Colonic mucosa (tissue), 4 donors: ENCODE measurements around the gene BCO1. TPM values are rescaled to one million over a fixed set of nuclear protein-coding genes. Genes with fewer than 3 reads are reported as not detected.
"Not testable (repeated sequence)": the region's sequence is repeated elsewhere in the genome, so short reads cannot be mapped to it uniquely, and the experiment has no call there.

ENCODE experiments used
- DNase-seq: peaks from one replicate; pipeline ENCODE4 v3.0.0-alpha.2; 2020
- H3K27ac ChIP-seq: fragments of 200-600 bp; one replicate; pipeline ENCODE4 v1.8.0; 2021
- H3K27me3 ChIP-seq: fragments of 200-600 bp; one replicate; pipeline ENCODE4 v1.8.0; 2021
- H3K36me3 ChIP-seq: fragments of 200-600 bp; one replicate; pipeline ENCODE4 v1.8.0; 2021
- H3K4me1 ChIP-seq: fragments of 200-600 bp; one replicate; pipeline ENCODE4 v1.8.0; 2021; ENCODE audit warnings: mild to moderate bottlenecking
- H3K4me3 ChIP-seq: fragments of 200-600 bp; one replicate; pipeline ENCODE4 v1.8.0; 2021
- H3K9ac ChIP-seq, 2 donors: one replicate each; pipeline ENCODE4 v1.7.0; 2013; ENCODE audit warnings: control low read depth in 2 of 2, low read depth in 2 of 2, low read length in 2 of 2
- H3K9me3 ChIP-seq: fragments of 200-600 bp; one replicate; pipeline ENCODE4 v1.8.0; 2021
- CTCF ChIP-seq: fragments of 200-600 bp; IDR thresholded peaks from one replicate; pipeline ENCODE4 v1.8.0; 2022; ENCODE audit warnings: antibody characterized with exemption, mild to moderate bottlenecking
- intact Hi-C: fragments of 100-400 bp; cut with DNase I; formaldehyde crosslinking; loops from one replicate; pipeline ENCODE4 v1.14.1; 2022
- total RNA-seq, 2 donors: library from RNA; stranded (reverse); fragmentation: NEBNext Ultra II Directional in 1 of 2; extraction: Animal tissue kit (Norgen Biotek cat#: 25700) in 1 of 2; gene quantifications; one replicate each; pipeline ENCODE4 v1.2.1, GENCODE V29; 2021
- donor health status: healthy.
- donor health status: DM: no; HTN: no; CAD: no.
- donor health status: DM: no; HTN: no; CAD: no.

Gene BCO1
- total RNA-seq, 2 donors from 2014 or later: 2.1 to 6.1 TPM

- Histone ChIP-seq H3K27ac (no peak overlapping the region), H3K4me3 (no peak overlapping the region), H3K9ac (no peak overlapping the region), H3K36me3 (no peaks in the 10 kb centered on the region), H3K27me3 (no peaks in the 10 kb centered on the region), H3K9me3 (no peaks in the 10 kb centered on the region), H3K4me1 (no peaks in the 10 kb centered on the region)
- no peak for DNase-seq
- intact Hi-C loops: no loop called here
- TF ChIP-seq CTCF: no peak
Observed at GRCh38 chr16:81221731-81222130, 16.8 kb upstream of the BCO1 start.

GRCh38 chr16:81224824-81225223, 13.7 kb upstream of the BCO1 start:
- no peak overlapping the region for H3K27ac ChIP-seq
- H3K9ac ChIP-seq: no peak overlapping the region
- TF ChIP-seq CTCF: no peak
- no peaks in the 10 kb centered on the region for H3K4me1 ChIP-seq
- H3K9me3 ChIP-seq: no peaks in the 10 kb centered on the region
- no peaks in the 10 kb centered on the region for H3K27me3 ChIP-seq
- no peaks in the 10 kb centered on the region for H3K36me3 ChIP-seq
- H3K4me3 ChIP-seq: no peak overlapping the region
- intact Hi-C loops: no loop called here
- no peak for DNase-seq

GRCh38 chr16:81225697-81226096, 12.8 kb upstream of the BCO1 start:
- intact Hi-C loops, H3K27ac ChIP-seq, H3K9ac ChIP-seq, H3K36me3 ChIP-seq, H3K27me3 ChIP-seq, H3K4me3 ChIP-seq, DNase-seq, H3K4me1 ChIP-seq, H3K9me3 ChIP-seq: not testable (repeated sequence)

GRCh38 chr16:81227785-81228184, 10.7 kb upstream of the BCO1 start:
- no peak for DNase-seq
- H3K9ac ChIP-seq: no peak overlapping the region
- intact Hi-C loops: no loop called here
- no peak overlapping the region for H3K4me3 ChIP-seq
- no peaks in the 10 kb centered on the region for H3K4me1 ChIP-seq
- H3K36me3 ChIP-seq: no peaks in the 10 kb centered on the region
- H3K9me3 ChIP-seq: no peaks in the 10 kb centered on the region
- H3K27me3 ChIP-seq: no peaks in the 10 kb centered on the region
- no peak for TF ChIP-seq CTCF
- H3K27ac ChIP-seq: no peak overlapping the region

- Histone ChIP-seq H3K9me3 (no peaks in the 10 kb centered on the region), H3K4me1 (no peaks in the 10 kb centered on the region), H3K4me3 (no peak overlapping the region), H3K27me3 (no peaks in the 10 kb centered on the region), H3K27ac (no peak overlapping the region), H3K9ac (no peak overlapping the region), H3K36me3 (no peaks in the 10 kb centered on the region)
- TF ChIP-seq CTCF: no peak
- intact Hi-C loops: no loop called here
- DNase-seq: no peak
Observed at GRCh38 chr16:81229811-81230210, 8.7 kb upstream of the BCO1 start.

- Histone ChIP-seq H3K9me3 (no peaks in the 10 kb centered on the region), H3K4me1 (no peaks in the 10 kb centered on the region), H3K27ac (no peak overlapping the region), H3K36me3 (no peaks in the 10 kb centered on the region), H3K27me3 (no peaks in the 10 kb centered on the region), H3K4me3 (no peak overlapping the region), H3K9ac (no peak overlapping the region)
- intact Hi-C loops: no loop called here
- no peak for DNase-seq
- TF ChIP-seq CTCF: no peak
Observed at GRCh38 chr16:81231014-81231413, 7.5 kb upstream of the BCO1 start.
